SK-N-MC (cell line): ENCODE measurements around the gene XXYLT1.

Experiments used
- EZH2 ChIP-seq: fragments of 200-600 bp; sonication (generic); IDR thresholded peaks from one replicate; pipeline ENCODE4 v1.6.1; 2017; ENCODE audit warnings: antibody characterized with exemption
- POLR2AphosphoS5 ChIP-seq: IDR thresholded peaks from 2 replicates; pipeline ENCODE4 v1.6.1; 2012; ENCODE audit warnings: mild to moderate bottlenecking, low read depth, low read length, borderline replicate concordance

GRCh38 chr3:195162816-195163215 lies 108.1 kb downstream of the XXYLT1 start:
- TF ChIP-seq EZH2 (no peak), POLR2AphosphoS5 (no peak)
